ENCODE measurements around the gene SYT17.

Gene SYT17

DNA sequence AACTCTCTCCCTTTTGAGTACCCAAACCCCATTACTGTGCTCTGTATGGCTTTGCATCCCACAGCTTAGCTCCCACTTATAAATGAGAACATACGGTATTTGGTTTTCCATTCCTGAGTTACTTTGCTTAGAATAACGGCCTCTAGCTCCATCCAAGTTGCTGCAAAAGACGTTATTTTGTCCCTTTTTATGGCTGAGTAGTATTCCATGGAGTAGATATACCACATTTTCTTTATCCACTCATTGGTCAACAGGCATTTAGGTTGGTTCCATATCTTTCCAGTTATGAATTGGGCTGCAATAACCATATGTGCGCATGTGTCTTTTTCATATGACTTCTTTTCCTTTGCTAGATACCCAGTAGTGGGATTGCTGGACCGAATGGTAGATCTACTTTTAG is 19.9 kb upstream of the SYT17 start:
- H3K9me3 ChIP-seq (ENCODE audit: control insufficient read depth, low read length) = no peaks in the 10 kb centered on the region
- no peak overlapping the region for H3K4me2 ChIP-seq (ENCODE audit: low read length)
- H3K36me3 ChIP-seq (ENCODE audit: control insufficient read depth, insufficient read depth, low read length) = no peaks in the 10 kb centered on the region
- H3K27ac ChIP-seq = no peak overlapping the region
- H3K79me2 ChIP-seq = no peaks in the 10 kb centered on the region
- no peaks in the 10 kb centered on the region for H3K27me3 ChIP-seq (ENCODE audit: control insufficient read depth, insufficient read depth, low read length)
- no peaks in the 10 kb centered on the region for H3K4me1 ChIP-seq
- no peak overlapping the region for H2AFZ ChIP-seq
- H3K9ac ChIP-seq = no peak overlapping the region
- H3K4me3 ChIP-seq (ENCODE audit: low read depth, low read length) = no peak overlapping the region
- TF ChIP-seq, protein P1, sequence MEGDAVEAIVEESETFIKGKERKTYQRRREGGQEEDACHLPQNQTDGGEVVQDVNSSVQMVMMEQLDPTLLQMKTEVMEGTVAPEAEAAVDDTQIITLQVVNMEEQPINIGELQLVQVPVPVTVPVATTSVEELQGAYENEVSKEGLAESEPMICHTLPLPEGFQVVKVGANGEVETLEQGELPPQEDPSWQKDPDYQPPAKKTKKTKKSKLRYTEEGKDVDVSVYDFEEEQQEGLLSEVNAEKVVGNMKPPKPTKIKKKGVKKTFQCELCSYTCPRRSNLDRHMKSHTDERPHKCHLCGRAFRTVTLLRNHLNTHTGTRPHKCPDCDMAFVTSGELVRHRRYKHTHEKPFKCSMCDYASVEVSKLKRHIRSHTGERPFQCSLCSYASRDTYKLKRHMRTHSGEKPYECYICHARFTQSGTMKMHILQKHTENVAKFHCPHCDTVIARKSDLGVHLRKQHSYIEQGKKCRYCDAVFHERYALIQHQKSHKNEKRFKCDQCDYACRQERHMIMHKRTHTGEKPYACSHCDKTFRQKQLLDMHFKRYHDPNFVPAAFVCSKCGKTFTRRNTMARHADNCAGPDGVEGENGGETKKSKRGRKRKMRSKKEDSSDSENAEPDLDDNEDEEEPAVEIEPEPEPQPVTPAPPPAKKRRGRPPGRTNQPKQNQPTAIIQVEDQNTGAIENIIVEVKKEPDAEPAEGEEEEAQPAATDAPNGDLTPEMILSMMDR (IDR thresholded peaks at IDR 0.05) = no peak

- Histone ChIP-seq H3K4me1 (no peaks in the 10 kb centered on the region), H3K4me2 (ENCODE audit: low read length) (no peak overlapping the region), H3K36me3 (ENCODE audit: control insufficient read depth, insufficient read depth, low read length) (no peaks in the 10 kb centered on the region), H2AFZ (no peak overlapping the region), H3K27me3 (ENCODE audit: control insufficient read depth, insufficient read depth, low read length) (no peaks in the 10 kb centered on the region), H3K9me3 (ENCODE audit: control insufficient read depth, low read length) (no peaks in the 10 kb centered on the region), H3K79me2 (no peaks in the 10 kb centered on the region), H3K4me3 (ENCODE audit: low read depth, low read length) (no peak overlapping the region), H3K9ac (no peak overlapping the region), H3K27ac (no peak overlapping the region)
- TF ChIP-seq, protein P1 (IDR thresholded peaks at IDR 0.05) = no peak
These were observed 16.7 kb upstream of the SYT17 start for GRCh38 chr16:19151310-19151709.

- Histone ChIP-seq H3K4me2 (ENCODE audit: low read length) (no peak overlapping the region), H3K9me3 (ENCODE audit: control insufficient read depth, low read length) (no peaks in the 10 kb centered on the region), H2AFZ (no peak overlapping the region), H3K79me2 (no peaks in the 10 kb centered on the region), H3K36me3 (ENCODE audit: control insufficient read depth, insufficient read depth, low read length) (no peaks in the 10 kb centered on the region), H3K27ac (no peak overlapping the region), H3K4me3 (ENCODE audit: low read depth, low read length) (no peak overlapping the region), H3K9ac (no peak overlapping the region), H3K27me3 (ENCODE audit: control insufficient read depth, insufficient read depth, low read length) (no peaks in the 10 kb centered on the region), H3K4me1 (no peaks in the 10 kb centered on the region)
- TF ChIP-seq, protein P1 (IDR thresholded peaks at IDR 0.05) = no peak
These were observed 16.0 kb upstream of the SYT17 start for GRCh38 chr16:19152042-19152441.

DNA sequence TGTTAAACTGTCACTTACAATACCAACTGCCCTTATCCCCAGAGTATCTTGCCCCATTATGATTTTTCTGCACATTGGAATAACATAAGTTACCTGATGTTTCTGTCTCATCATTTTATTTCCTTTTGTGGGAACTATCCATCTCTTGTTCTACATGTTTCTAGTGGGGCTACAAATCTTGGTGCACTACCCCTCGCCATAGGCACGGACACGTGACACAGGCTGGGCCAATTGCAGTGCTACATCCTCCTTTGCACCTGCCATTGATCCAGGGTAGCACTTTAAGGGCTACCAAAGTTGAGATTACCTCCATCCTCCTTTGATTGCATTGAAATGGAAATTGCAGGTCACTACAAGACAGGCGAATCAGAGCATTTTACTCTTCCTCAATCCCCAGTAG is 14.2 kb upstream of the SYT17 start:
- Histone ChIP-seq H2AFZ (no peak overlapping the region), H3K4me1 (no peaks in the 10 kb centered on the region), H3K4me3 (ENCODE audit: low read depth, low read length) (no peak overlapping the region), H3K4me2 (ENCODE audit: low read length) (no peak overlapping the region), H3K36me3 (ENCODE audit: control insufficient read depth, insufficient read depth, low read length) (no peaks in the 10 kb centered on the region), H3K27me3 (ENCODE audit: control insufficient read depth, insufficient read depth, low read length) (no peaks in the 10 kb centered on the region), H3K27ac (no peak overlapping the region), H3K9ac (no peak overlapping the region), H3K9me3 (ENCODE audit: control insufficient read depth, low read length) (no peaks in the 10 kb centered on the region), H3K79me2 (no peaks in the 10 kb centered on the region)
- TF ChIP-seq, protein P1 (IDR thresholded peaks at IDR 0.05) = no peak

GRCh38 chr16:19162085-19162484 is 6.0 kb upstream of the SYT17 start:
- H2AFZ ChIP-seq = no peak overlapping the region
- no peaks in the 10 kb centered on the region for H3K36me3 ChIP-seq (ENCODE audit: control insufficient read depth, insufficient read depth, low read length)
- H3K9me3 ChIP-seq (ENCODE audit: control insufficient read depth, low read length) = no peaks in the 10 kb centered on the region
- no peak overlapping the region for H3K9ac ChIP-seq
- TF ChIP-seq, protein P1 (IDR thresholded peaks at IDR 0.05) = no peak
- no peaks in the 10 kb centered on the region for H3K27me3 ChIP-seq (ENCODE audit: control insufficient read depth, insufficient read depth, low read length)
- H3K4me3 ChIP-seq (ENCODE audit: low read depth, low read length) = no peak overlapping the region
- H3K27ac ChIP-seq = no peak overlapping the region
- no peaks in the 10 kb centered on the region for H3K4me1 ChIP-seq
- no peaks in the 10 kb centered on the region for H3K79me2 ChIP-seq
- H3K4me2 ChIP-seq (ENCODE audit: low read length) = no peak overlapping the region

Measured in parathyroid adenoma (tissue), 2 donors.